HG03571 (cell line): ENCODE measurements around the gene GOLGA2.

ENCODE experiments used
- ATAC-seq: cut with Tn5 transposase; IDR thresholded peaks from one replicate; pipeline ENCODE4 v1.9.1; 2021; ENCODE audit not compliant: unreplicated experiment

GOLGA2 gene, protein sequence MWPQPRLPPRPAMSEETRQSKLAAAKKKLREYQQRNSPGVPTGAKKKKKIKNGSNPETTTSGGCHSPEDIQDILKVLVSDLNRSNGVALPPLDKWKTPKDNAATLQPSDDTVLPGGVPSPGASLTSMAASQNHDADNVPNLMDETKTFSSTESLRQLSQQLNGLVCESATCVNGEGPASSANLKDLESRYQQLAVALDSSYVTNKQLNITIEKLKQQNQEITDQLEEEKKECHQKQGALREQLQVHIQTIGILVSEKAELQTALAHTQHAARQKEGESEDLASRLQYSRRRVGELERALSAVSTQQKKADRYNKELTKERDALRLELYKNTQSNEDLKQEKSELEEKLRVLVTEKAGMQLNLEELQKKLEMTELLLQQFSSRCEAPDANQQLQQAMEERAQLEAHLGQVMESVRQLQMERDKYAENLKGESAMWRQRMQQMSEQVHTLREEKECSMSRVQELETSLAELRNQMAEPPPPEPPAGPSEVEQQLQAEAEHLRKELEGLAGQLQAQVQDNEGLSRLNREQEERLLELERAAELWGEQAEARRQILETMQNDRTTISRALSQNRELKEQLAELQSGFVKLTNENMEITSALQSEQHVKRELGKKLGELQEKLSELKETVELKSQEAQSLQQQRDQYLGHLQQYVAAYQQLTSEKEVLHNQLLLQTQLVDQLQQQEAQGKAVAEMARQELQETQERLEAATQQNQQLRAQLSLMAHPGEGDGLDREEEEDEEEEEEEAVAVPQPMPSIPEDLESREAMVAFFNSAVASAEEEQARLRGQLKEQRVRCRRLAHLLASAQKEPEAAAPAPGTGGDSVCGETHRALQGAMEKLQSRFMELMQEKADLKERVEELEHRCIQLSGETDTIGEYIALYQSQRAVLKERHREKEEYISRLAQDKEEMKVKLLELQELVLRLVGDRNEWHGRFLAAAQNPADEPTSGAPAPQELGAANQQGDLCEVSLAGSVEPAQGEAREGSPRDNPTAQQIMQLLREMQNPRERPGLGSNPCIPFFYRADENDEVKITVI

GRCh38 chr9:128275198-128276007 is at the start of gene GOLGA2:
GOLGA2 (minus strand) TSS chr9:128276007; CDS start chr9:128275976, 31 bp downstream.
- ATAC-seq = peak; percentile 43

DNA sequence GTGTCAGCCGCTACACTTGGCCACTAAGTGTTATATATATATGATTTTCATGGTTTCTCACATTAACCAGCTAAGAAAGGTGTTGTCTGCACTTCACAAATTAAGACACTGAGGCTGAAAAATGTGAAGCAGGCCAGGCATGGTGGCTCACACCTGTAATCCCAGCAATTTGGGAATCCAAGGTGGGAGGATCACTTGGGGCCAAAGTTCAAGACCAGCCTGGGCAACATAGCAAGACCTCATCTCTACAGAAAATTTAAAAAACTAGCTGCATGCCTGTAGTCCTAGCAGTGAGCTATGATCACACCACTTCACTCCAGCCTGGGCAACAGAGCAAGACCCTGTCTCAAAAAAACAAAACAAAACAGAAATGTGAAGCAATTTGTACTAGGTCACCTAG is 48.6 kb upstream of the GOLGA2 start:
- no peak for ATAC-seq

- no peak for ATAC-seq
Measured at GRCh38 chr9:128323791-128324190, 48.0 kb upstream of the GOLGA2 start.

DNA sequence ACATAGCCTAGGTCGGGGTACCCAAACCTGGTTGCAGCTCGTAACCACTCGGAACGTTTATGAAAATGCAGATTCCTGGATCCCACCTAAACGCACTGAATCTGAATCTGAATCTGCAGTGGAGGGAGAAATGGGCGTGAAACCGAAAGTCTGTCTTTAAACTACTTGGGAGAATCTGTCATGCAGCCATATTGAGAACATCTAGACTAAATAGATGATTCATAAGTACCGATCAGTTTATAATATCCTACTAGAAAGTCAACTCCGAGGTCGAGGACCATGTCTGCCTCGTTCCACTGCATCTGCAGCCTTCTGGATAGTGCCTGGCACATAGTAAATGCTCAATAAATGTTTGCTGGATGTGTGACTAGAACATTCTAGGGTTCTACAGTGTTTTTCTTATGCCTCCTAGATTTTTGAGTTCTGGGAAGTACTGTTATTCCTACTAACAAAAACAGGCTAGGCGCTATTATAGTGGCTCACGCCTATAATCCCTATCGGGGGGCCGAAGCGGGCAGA is 47.5 kb upstream of the GOLGA2 start:
- no peak for ATAC-seq

GRCh38 chr9:128322404-128323211 is 46.8 kb upstream of the GOLGA2 start, which contains the start of the genes COQ4 and TRUB2:
COQ4 (plus strand) TSS chr9:128322839; CDS start chr9:128322859, 20 bp downstream.
TRUB2 (minus strand) TSS chr9:128322447; CDS start chr9:128322408, 39 bp downstream.
- peak; percentile 77 for ATAC-seq

DNA sequence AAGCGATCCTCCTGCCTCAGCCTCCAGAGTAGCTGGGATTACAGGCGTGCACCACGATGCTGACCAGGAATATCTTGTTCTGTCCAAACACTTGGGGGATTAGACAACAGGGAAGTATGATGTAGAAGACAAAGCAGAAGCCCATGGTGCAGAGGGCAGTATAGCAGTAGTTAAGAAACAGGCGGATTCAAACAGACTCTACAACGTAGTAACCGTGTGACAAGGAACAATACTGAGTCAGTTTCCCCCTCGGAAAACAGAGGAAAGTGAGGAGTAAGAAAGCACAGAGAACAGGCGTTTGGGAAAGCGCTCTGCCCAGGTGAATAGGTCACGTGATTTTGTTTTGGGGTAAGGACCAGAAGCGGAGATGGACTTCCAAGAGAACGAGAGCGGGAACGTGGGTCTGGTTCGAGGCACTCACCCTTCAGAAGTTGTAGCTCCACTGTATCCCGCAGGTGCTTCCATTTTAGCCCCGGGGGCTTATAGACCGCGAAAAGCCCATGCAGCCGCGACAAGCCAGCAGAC is 46.1 kb upstream of the GOLGA2 start:
- peak; percentile 8 for ATAC-seq

- no peak for ATAC-seq
Measured at GRCh38 chr9:128321343-128321742, 45.5 kb upstream of the GOLGA2 start.

DNA sequence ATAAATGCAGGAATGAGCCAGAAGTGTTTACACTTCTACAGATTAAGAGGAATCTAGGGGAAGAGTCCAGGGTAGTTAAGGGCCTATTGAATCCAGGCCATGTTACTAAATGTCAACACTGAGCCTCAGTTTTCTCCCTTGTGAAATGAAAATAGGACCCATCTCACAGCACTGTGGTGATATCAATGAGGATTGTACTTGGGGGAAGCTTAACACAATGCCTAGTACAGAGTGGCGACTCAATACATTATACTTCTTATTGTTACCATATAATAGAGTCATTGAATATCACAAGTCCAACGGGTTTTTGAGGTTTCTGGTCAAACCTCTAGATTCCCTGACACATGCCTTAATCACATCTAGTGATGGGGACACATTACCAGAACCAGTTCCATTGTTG is 41.8 kb upstream of the GOLGA2 start:
- no peak for ATAC-seq

- ATAC-seq = no peak
Measured at GRCh38 chr9:128316421-128316820, 40.6 kb upstream of the GOLGA2 start.

- ATAC-seq = no peak
Measured at GRCh38 chr9:128314697-128315096, 38.9 kb upstream of the GOLGA2 start.

GRCh38 chr9:128310461-128310860 is 34.7 kb upstream of the GOLGA2 start:
- ATAC-seq = no peak

DNA sequence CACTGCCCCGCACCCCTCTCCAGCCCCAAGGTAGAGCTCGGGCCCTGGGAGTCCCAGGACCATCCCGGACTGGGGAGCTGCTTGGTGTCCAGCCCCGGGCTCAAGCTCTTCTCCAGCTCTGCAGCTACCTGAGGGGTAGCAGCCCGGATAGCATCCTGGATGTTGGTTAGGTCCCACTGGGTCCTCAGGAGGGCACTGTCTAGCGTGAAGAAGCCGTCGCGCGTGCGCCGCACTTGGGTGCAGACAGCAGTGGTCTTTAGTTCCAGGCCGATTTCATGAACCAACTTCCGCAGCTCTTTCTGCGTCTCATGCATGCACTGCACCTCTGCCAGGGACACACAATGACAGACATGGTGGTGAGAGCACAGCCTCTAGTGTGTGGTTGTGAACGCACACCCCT is 33.7 kb upstream of the GOLGA2 start:
- ATAC-seq = no peak

DNA sequence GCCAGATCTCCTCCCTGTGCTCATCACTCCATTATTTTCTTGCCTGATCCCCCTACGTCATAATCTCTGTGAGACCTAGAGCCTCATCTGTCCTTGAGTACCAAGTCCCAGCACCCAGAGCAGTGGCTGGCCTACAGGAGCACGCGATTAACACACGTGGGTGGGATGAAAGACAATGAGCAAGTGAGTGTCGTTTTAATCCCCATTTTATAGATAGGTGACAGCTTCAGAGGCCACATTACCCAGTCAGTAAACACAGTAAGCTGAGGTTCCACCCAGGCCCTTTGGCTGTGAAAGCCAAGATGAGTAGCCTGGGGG is 29.1 kb upstream of the GOLGA2 start:
- ATAC-seq = no peak

- ATAC-seq = no peak
Measured at GRCh38 chr9:128304136-128304970, 28.5 kb upstream of the GOLGA2 start.

DNA sequence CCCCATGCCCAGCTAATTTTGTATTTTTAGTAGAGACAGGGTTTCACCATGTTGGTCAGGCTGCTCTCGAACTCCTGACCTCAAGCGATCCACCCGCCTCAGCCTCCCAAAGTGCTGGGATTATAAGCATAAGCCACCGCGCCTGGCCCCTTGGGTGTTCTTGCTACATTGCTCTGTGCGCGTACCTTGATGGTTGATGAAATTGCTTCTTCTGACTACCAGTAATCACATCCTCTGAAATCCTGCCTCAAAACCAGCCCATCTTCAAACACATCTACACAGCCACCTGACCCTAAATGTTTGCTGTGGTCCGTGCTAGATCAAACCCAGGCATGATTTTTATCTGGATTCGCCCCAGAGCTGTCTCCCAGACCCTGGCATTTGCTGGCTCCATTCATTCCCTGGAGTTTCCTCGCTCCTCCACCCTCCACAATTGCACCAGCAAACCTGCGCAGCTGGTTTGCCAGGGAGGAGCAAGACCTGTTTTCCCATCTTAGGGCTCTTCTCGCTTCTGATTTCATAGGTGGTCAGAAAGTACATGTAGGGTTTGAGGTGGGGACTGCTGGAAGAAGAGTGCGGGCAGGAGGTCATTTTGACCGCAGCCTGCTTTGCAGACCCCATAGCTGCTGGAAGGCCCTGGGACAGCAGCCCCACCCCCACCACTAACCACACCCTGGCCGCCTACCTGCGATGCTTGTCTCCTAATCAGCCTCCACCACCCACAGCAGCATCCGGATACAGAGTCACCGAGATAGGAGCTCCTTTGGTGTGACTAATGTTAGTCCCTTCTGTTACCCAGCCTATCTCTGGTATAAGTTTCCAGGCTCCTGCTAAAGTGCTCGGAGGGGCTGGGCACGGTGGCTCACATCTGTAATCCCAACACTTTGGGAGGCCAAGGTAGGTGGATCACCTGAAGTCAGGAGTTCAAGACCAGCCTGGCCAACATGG is 23.0 kb upstream of the GOLGA2 start:
- ATAC-seq = no peak

- no peak for ATAC-seq
Measured at GRCh38 chr9:128297221-128297773, 21.5 kb upstream of the GOLGA2 start.
